ENCODE measurements around the gene FSHR. TPM values are rescaled to one million over a fixed set of nuclear protein-coding genes. Genes with fewer than 3 reads are reported as not detected.

The FSHR gene
- total RNA-seq, 4 donors from 2014 or later = not detected

- intact Hi-C loops (cut with DNase I; ENCODE audit: low total_unique reads) (no loop called here), in situ Hi-C loops (cut with MboI; ENCODE audit: low sequenced_read_pairs in 4 of 4) (no loop called here)
- TF ChIP-seq POLR2A (IDR thresholded peaks at IDR 0.05) = no peak
- TF ChIP-seq, protein P1, sequence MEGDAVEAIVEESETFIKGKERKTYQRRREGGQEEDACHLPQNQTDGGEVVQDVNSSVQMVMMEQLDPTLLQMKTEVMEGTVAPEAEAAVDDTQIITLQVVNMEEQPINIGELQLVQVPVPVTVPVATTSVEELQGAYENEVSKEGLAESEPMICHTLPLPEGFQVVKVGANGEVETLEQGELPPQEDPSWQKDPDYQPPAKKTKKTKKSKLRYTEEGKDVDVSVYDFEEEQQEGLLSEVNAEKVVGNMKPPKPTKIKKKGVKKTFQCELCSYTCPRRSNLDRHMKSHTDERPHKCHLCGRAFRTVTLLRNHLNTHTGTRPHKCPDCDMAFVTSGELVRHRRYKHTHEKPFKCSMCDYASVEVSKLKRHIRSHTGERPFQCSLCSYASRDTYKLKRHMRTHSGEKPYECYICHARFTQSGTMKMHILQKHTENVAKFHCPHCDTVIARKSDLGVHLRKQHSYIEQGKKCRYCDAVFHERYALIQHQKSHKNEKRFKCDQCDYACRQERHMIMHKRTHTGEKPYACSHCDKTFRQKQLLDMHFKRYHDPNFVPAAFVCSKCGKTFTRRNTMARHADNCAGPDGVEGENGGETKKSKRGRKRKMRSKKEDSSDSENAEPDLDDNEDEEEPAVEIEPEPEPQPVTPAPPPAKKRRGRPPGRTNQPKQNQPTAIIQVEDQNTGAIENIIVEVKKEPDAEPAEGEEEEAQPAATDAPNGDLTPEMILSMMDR (IDR thresholded peaks at IDR 0.05 in 4 of 5, conservative IDR thresholded peaks at IDR 0.05 in 1 of 5) = no peak
- ATAC-seq = no peak
- H3K4me3 ChIP-seq = no peak overlapping the region
- H3K36me3 ChIP-seq = no peaks in the 10 kb centered on the region
- DNase-seq = no peak
- H3K4me1 ChIP-seq = no peaks in the 10 kb centered on the region
- H3K27me3 ChIP-seq = no peaks in the 10 kb centered on the region
- H3K9me3 ChIP-seq = no peaks in the 10 kb centered on the region
- no peak overlapping the region for H3K27ac ChIP-seq
Measured at GRCh38 chr2:49186050-49186648, 31.8 kb upstream of the FSHR start.

DNA sequence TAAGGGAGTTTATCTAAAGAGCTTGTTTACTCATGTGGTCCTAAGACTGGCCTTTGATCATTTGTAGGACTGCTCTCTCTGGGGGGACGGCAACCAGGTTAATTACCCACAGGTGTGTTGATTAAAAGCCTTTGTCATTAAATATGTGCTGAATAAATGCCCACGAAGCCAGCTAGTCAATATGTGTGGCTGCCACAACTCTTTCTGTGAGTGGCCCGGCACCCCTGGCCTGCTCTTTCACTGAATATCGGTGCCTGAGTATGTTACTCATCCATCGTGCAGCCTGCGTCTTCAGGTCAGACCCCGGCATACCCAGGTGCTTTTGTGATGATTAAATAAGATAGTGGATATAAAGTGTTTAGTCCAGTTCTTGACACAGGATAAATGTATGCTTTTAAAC is 24.3 kb upstream of the FSHR start:
- H3K36me3 ChIP-seq = no peaks in the 10 kb centered on the region
- intact Hi-C loops (cut with DNase I; ENCODE audit: low total_unique reads) = no loop called here
- no peak overlapping the region for H3K27ac ChIP-seq
- no peak for DNase-seq
- no peaks in the 10 kb centered on the region for H3K9me3 ChIP-seq
- H3K4me3 ChIP-seq = no peak overlapping the region
- in situ Hi-C loops (cut with MboI; ENCODE audit: low sequenced_read_pairs in 4 of 4) = no loop called here
- no peaks in the 10 kb centered on the region for H3K27me3 ChIP-seq
- ATAC-seq = no peak
- no peaks in the 10 kb centered on the region for H3K4me1 ChIP-seq
- TF ChIP-seq POLR2A (IDR thresholded peaks at IDR 0.05) = no peak
- TF ChIP-seq, protein P1 (IDR thresholded peaks at IDR 0.05 in 4 of 5, conservative IDR thresholded peaks at IDR 0.05 in 1 of 5) = no peak

DNA sequence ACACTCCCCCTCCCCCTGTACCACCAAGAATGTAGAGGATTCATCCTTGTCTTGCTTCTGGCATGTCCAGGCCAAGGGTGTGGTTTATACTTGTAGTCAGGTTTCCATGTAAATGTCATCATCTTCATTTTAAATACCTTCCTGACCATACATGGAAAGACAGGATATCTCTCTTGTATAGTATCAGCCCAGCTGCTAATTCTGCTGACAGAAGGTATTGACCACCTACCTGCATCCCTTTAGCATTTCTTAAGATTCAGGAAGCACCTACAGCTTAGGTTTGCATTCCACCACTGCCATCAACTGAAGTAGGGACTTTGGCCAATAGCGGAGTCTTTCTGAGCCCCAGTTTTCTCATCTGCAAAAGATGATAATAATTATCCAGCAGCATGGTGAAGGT is 22.9 kb upstream of the FSHR start:
- DNase-seq (no peak), ATAC-seq (no peak)
- Histone ChIP-seq H3K4me1 (no peaks in the 10 kb centered on the region), H3K36me3 (no peaks in the 10 kb centered on the region), H3K9me3 (no peaks in the 10 kb centered on the region), H3K4me3 (no peak overlapping the region), H3K27ac (no peak overlapping the region), H3K27me3 (no peaks in the 10 kb centered on the region)
- no peak for TF ChIP-seq POLR2A (IDR thresholded peaks at IDR 0.05)
- TF ChIP-seq, protein P1 (IDR thresholded peaks at IDR 0.05 in 4 of 5, conservative IDR thresholded peaks at IDR 0.05 in 1 of 5) = no peak
- intact Hi-C loops (cut with DNase I; ENCODE audit: low total_unique reads) (no loop called here), in situ Hi-C loops (cut with MboI; ENCODE audit: low sequenced_read_pairs in 4 of 4) (no loop called here)

DNA sequence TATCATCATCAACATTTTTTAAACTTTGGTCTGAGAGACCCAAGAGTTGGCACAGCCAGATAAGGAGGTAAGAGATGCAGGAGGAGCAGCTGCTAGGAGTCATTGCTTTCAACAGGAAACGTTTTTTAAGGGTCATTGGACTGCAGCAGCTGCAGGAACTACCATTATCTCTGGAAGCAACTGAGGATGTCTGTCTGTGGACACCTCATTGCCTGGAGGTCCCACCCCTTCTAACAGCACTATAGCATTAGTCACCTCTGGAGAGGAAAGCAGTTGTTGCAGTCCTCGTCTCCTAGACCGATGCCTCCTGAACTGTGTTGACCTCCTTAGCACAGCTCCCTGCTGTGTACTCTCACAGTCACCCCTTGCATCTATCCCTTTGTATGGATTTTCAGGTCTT is 21.5 kb upstream of the FSHR start:
- TF ChIP-seq, protein P1 (IDR thresholded peaks at IDR 0.05 in 4 of 5, conservative IDR thresholded peaks at IDR 0.05 in 1 of 5) = no peak
- TF ChIP-seq POLR2A (IDR thresholded peaks at IDR 0.05) = no peak
- in situ Hi-C loops (cut with MboI; ENCODE audit: low sequenced_read_pairs in 4 of 4) = no loop called here
- no peaks in the 10 kb centered on the region for H3K9me3 ChIP-seq
- ATAC-seq (no peak), DNase-seq (no peak)
- H3K4me1 ChIP-seq = no peaks in the 10 kb centered on the region
- H3K27ac ChIP-seq = no peak overlapping the region
- H3K36me3 ChIP-seq = no peaks in the 10 kb centered on the region
- intact Hi-C loops (cut with DNase I; ENCODE audit: low total_unique reads) = no loop called here
- no peak overlapping the region for H3K4me3 ChIP-seq
- H3K27me3 ChIP-seq = no peaks in the 10 kb centered on the region

- Histone ChIP-seq H3K4me1 (no peaks in the 10 kb centered on the region), H3K27me3 (no peaks in the 10 kb centered on the region), H3K36me3 (no peaks in the 10 kb centered on the region), H3K4me3 (no peak overlapping the region), H3K9me3 (no peaks in the 10 kb centered on the region), H3K27ac (no peak overlapping the region)
- intact Hi-C loops (cut with DNase I; ENCODE audit: low total_unique reads) = no loop called here
- DNase-seq = no peak
- no peak for ATAC-seq
- in situ Hi-C loops (cut with MboI; ENCODE audit: low sequenced_read_pairs in 4 of 4) = no loop called here
- TF ChIP-seq POLR2A (IDR thresholded peaks at IDR 0.05) = no peak
- TF ChIP-seq, protein P1 (IDR thresholded peaks at IDR 0.05 in 4 of 5, conservative IDR thresholded peaks at IDR 0.05 in 1 of 5) = no peak
Measured at GRCh38 chr2:49174750-49175149, 20.4 kb upstream of the FSHR start.

Measured in gastrocnemius medialis (tissue), 4 donors.